ENCODE results near the gene SEPTIN2. TPM values are rescaled to one million over a fixed set of nuclear protein-coding genes. Genes with fewer than 3 reads are reported as not detected.

SEPTIN2 gene
- total RNA-seq, 1 experiment from 2014 or later: 438 TPM

- DNase-seq (ENCODE audit: low spot score): peak; percentile 86
- in situ Hi-C loops (cut with HindIII; ENCODE audit: low sequenced_read_pairs): no loop called here
Observed at GRCh38 chr2:241399941-241400922, 84.5 kb downstream of the SEPTIN2 start.

Other genes with a start within 250 kb of the SEPTIN2 start
- 17.5 and 24.9 TPM in 2 replicates for gene MTERF4, start 213.6 kb upstream of the SEPTIN2 start, total RNA-seq (2014; rRNA removed; shearing (Covaris generic))
- gene PASK, start 166.5 kb upstream of the SEPTIN2 start, total RNA-seq (2014; rRNA removed; shearing (Covaris generic)): 14.7 and 20.7 TPM in 2 replicates
- gene PPP1R7, start 165.5 kb upstream of the SEPTIN2 start, total RNA-seq (2014; rRNA removed; shearing (Covaris generic)): 83.2 and 91.9 TPM in 2 replicates
- gene ANO7, start 127.2 kb upstream of the SEPTIN2 start, total RNA-seq (2014; rRNA removed; shearing (Covaris generic)): 1.1 TPM in 1 of 2 replicates, not detected in the other
- 386 and 442 TPM in 2 replicates for gene HDLBP, start 253 bp upstream of the SEPTIN2 start, total RNA-seq (2014; rRNA removed; shearing (Covaris generic))
- gene FARP2, start 40.4 kb downstream of the SEPTIN2 start, total RNA-seq (2014; rRNA removed; shearing (Covaris generic)): 36.3 and 38.6 TPM in 2 replicates
- 299 and 330 TPM in 2 replicates for gene STK25, start 192.7 kb downstream of the SEPTIN2 start, total RNA-seq (2014; rRNA removed; shearing (Covaris generic))
- gene BOK, start 242.8 kb downstream of the SEPTIN2 start, total RNA-seq (2014; rRNA removed; shearing (Covaris generic)): 26.9 and 36.3 TPM in 2 replicates